Germinal center (tissue), 1 donor: ENCODE results near the gene CNTN2.
A peak's percentile ranks its signal among the peaks of the same experiment; 100 is the strongest.

Experiments
- DNase-seq: peaks from one replicate; pipeline ENCODE4 v3.0.0; 2012; ENCODE audit warnings: mixed read lengths, low spot score

CNTN2 gene

GRCh38 chr1:205054013-205054412 is 11.0 kb downstream of the CNTN2 start:
- no peak for DNase-seq

DNA sequence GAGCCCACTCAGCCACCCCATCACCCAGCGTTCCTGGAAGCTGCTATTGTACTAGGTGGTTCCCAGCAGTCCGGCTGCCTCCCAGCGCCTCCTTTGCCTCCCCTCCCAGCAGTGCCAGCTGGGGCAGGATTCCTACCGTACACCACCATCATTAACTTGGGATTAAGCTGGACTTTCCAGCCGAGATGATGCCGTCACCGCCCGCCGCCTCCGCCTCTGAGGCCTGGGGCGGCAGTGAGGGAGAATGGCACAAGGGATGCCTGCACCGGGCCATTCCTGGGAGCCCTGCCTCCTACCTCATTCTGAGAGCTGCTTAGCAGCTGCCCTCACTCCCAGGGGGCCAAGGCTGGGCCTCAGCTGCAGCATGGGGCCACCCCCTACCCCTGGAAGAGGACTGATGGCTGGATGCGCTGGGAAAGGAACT is 13.2 kb downstream of the CNTN2 start:
- no peak for DNase-seq

DNA sequence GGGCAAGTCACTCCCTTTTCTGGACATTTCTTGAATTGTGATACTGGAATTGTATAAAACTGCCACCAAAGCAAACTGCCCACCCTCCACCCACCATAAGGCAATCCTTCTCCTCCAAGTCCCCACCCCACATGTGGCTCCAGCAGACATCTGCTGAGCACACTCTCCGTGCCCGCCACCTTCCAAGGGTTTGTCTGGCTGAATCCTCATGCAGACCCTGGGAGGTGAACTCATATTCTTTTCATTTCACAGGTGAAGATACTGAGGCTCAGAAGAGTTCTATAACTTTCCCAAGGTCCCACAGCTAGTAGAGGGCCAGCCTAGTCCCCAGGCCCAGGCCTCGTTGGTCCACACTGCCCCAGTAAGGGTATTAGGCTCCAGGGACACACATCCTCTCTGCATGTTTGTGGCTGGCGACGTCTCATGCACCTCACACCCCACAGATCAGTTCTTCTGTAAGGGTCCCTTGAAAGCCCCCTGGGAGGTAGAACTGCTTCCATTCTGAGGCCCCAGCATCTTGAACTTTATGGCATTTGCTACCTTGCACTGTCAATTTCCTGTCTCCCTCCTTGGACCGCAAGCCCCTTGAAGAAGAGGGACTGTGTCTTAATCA is 14.1 kb downstream of the CNTN2 start:
- DNase-seq: no peak

DNA sequence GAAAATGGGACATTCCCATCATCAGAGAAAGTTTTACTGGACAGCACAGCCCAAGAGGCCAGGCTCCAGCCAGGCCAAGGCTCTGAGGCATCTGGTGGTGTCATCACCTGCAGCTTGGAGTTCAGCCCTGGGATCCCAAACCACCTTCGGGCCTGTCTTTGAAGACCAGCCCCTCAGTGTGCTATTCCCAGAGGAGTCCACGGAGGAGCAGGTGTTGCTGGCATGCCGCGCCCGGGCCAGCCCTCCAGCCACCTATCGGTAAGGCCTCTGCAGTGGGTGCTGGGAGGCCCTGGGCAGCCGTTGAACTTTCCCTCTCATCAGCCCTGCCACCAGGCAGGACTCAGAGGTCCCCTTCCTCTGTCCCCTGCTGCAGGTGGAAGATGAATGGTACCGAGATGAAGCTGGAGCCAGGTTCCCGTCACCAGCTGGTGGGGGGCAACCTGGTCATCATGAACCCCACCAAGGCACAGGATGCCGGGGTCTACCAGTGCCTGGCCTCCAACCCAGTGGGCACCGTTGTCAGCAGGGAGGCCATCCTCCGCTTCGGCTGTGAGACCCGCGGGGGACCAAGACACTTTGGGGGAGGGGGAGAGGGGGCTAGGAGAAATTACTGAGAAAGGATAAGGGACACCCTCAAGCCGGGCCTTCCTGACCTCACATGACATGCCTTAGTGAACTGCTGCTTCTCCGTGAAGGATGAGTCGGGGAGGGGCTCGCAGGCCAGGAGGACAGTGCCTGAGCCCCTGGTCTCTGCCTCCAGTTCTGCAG is 15.0 kb downstream of the CNTN2 start:
- DNase-seq: no peak

- DNase-seq: no peak
Measured at GRCh38 chr1:205058853-205059252, 15.8 kb downstream of the CNTN2 start.

GRCh38 chr1:205059660-205060059 is 16.6 kb downstream of the CNTN2 start:
- DNase-seq: no peak

GRCh38 chr1:205060746-205061145 is 17.7 kb downstream of the CNTN2 start:
- DNase-seq: no peak

DNA sequence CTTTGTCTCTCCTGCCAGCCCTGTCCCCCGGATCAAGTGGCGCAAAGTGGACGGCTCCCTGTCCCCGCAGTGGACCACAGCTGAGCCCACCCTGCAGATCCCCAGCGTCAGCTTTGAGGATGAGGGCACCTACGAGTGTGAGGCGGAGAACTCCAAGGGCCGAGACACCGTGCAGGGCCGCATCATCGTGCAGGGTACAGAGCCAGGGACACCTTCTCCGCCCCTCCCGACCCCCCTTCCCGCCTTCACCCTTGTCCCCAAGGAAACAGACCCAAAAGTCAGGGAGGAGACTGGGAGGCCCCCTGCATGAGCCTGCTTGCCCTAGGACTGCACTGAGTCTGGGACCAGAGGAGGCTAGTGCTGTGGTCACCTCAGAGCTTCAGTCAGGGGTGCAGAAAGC is 18.2 kb downstream of the CNTN2 start:
- DNase-seq: no peak

- DNase-seq: peak; percentile 81
Measured at GRCh38 chr1:205061665-205062069, 18.7 kb downstream of the CNTN2 start.

- no peak for DNase-seq
Measured at GRCh38 chr1:205062319-205062718, 19.3 kb downstream of the CNTN2 start.

DNA sequence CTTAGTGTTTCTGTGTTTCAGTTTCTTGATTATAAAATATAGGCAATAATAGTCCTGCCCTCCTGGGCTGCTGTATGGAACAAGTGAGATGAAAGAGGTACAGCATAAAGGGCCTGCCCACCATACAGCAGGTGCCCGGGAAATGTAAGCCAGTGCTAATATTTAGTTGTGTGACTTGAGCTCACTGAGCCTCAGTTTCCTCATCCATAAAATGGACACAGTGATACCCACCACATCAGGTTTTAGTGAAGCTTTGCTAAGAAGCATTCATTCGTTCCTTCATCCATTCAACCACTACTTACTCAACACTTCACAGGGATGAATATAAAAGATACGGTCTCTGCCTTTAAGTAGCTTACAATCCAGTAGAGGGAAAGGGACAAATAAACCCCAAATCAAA is 19.9 kb downstream of the CNTN2 start:
- no peak for DNase-seq

GRCh38 chr1:205064301-205064700 is 21.3 kb downstream of the CNTN2 start:
- no peak for DNase-seq

- DNase-seq: no peak
Measured at GRCh38 chr1:205064741-205065316, 21.8 kb downstream of the CNTN2 start.

DNA sequence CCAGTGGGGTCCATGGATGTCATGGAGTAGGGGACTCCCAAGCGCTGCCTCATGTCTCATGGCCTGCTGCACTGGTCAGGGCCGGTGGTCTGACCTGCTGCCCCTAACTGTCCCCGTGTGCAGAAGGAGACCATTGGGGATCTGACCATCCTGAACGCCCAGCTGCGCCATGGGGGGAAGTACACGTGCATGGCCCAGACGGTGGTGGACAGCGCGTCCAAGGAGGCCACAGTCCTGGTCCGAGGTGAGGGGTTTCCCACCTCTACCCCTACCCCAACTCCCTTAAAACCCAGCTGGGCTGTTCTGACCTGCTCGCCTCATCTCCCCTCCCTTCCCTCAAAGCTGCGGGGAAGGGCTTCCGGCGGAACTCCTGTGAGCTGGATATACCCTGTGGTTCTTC is 22.7 kb downstream of the CNTN2 start:
- DNase-seq: no peak

DNA sequence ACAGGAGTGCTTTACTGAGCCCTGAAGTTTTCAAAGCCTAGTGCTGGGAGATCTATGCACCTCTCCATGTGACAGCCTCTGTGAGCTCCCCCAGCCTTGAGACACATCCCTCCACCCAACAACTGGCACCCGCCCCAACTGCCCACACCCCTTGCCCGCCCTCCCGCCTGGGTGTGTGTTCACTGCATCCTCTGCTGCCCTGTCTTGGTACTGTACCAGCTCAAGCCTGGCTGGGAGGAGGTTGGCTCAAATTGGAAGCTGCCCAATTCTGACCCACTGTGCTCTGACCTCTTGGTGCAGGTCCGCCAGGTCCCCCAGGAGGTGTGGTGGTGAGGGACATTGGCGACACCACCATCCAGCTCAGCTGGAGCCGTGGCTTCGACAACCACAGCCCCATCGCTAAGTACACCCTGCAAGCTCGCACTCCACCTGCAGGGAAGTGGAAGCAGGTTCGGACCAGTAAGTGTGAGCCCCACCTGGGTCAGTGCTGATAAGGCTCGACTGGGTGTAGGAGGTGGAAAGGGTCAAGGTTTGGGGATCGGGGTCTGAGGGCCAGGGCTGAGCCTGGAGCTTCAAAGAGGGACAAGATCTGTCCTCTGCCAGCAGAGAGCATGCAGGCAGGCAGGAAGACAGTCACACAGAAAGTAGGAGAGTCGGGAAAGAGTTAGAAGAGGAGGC is 23.3 kb downstream of the CNTN2 start:
- no peak for DNase-seq

- DNase-seq: no peak
Measured at GRCh38 chr1:205067031-205067430, 24.0 kb downstream of the CNTN2 start.

DNA sequence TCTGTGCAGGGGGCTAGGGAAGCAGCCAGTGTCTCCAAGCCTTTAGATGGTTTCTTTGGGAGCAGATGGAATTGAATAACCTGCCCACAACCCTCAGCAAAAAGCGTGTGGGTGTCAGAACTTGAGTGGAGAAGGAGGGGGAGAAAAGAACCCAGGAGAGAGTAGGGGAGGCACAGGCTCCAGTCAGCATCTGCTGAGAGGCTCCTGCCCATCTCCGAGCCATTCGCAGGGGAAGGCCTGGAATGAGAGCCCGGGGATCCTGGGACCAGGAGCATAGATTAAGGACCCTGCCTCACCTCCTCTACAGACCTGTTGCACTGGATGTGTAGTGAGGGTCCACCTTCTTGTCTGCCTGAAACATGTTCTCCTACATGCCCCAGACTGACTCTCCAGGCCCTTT is 25.0 kb downstream of the CNTN2 start:
- no peak for DNase-seq

GRCh38 chr1:205068457-205069040 is 25.5 kb downstream of the CNTN2 start:
- DNase-seq: no peak

DNA sequence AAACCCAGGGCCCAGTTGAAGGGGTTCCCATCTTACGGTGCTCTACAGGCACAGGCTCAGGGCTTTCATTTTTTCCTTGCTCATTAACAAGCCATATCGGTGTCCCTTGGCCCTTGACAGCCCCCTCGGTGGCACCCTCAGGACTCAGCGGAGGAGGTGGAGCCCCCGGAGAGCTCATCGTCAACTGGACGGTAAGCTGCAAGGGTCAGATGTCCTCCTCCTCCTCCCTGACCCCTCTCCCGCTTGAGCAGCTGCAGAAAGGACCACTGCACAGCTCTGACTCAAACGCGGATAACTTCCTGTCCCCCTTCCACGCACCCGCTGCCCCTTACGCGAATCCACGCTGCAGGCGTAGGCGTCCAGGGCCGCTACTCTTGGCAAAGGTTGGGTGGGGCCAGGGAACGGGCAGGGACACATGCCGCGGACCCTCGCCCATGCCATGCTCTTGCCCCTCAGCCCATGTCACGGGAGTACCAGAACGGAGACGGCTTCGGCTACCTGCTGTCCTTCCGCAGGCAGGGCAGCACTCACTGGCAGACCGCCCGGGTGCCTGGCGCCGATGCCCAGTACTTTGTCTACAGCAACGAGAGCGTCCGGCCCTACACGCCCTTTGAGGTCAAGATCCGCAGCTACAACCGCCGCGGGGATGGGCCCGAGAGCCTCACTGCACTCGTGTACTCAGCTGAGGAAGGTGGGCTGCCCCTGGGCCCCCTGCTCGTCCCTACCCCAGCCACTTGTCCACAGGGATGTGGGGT is 26.5 kb downstream of the CNTN2 start:
- DNase-seq: no peak

- DNase-seq: no peak
Measured at GRCh38 chr1:205071028-205071409, 28.0 kb downstream of the CNTN2 start.

DNA sequence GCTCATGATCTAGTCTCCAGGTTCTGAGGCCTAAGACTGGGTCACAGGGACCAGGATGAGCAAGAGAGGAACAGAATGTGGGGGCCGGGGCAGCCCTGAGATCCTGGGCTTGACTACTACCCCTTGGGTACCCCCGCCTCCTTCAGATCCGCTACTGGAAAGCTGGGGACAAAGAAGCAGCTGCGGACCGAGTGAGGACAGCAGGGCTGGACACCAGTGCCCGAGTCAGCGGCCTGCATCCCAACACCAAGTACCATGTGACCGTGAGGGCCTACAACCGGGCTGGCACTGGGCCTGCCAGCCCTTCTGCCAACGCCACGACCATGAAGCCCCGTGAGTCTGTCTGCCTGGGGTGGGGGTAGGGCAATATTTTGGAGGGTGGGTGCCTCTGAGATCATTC is 28.8 kb downstream of the CNTN2 start:
- DNase-seq: no peak

DNA sequence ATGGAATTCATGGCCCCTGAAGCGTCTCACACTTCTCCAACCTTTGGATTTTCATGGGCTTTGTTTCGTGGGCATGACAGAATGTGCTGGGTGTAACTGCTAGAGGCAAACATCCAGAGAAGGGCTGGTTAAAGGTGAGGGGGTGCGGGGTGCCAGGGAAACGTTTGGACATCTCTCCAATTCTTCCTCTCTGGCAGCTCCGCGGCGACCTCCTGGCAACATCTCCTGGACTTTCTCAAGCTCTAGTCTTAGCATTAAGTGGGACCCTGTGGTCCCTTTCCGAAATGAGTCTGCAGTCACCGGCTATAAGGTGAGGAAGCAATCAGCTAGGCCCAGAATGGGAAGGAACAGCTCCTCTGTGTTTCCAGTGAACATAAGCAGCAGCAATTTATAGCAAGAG is 29.3 kb downstream of the CNTN2 start:
- DNase-seq: no peak
